H1 (cell line): Measurements from ENCODE around the gene F8. TPM values are rescaled to one million over a fixed set of nuclear protein-coding genes. Genes with fewer than 3 reads are reported as not detected.

Experiments used
- GABPA ChIP-seq: IDR thresholded peaks from 2 replicates; pipeline ENCODE4 v1.6.1; 2011; ENCODE audit warnings: mild to moderate bottlenecking, low read length, moderate library complexity, borderline replicate concordance; ENCODE audit not compliant: insufficient read depth
- HDAC2 ChIP-seq, 2 experiments: fragments of 300-600 bp in 1 of 2; sonication (generic) in 1 of 2; IDR thresholded peaks; 2 replicates each; pipeline ENCODE4 v1.6.1; 2011 to 2012; ENCODE audit warnings: low read depth in 2 of 2, low read length in 2 of 2, mild to moderate bottlenecking in 2 of 2, moderate library complexity in 2 of 2, borderline replicate concordance in 1 of 2, inconsistent platforms in 1 of 2
- polyA plus RNA-seq, 7 experiments: library from polyadenylated mRNA; depleted of rRNA in 3 of 7; stranded (reverse) in 5 of 7; unstranded in 2 of 7; fragments of >200 nt in 5 of 7; fragments of 200-250 nt in 2 of 7; gene quantifications; 1 replicate in 5 of 7; 2 replicates in 1 of 7; 4 replicates in 1 of 7; pipeline versions ENCODE4 v1.2.1 to v1.2.3, GENCODE V29; 2011 to 2013; ENCODE audit warnings: missing spikeins in 2 of 7, mixed read lengths in 2 of 7
- total RNA-seq: library from RNA; stranded (reverse); fragmentation: NEBNext Ultra II Directional; extraction: Animal tissue kit (Norgen Biotek cat#: 25700); gene quantifications from 2 replicates; pipeline ENCODE4 v1.2.1, GENCODE V29; 2021

F8 gene
- total and polyA plus RNA-seq, 2 of the 8 experiments (the other 6 are each of a cell fraction or from before 2014, with no cell fraction given) = 1.1 to 2.6 TPM

GRCh38 chrX:155055494-155055893, 33.0 kb upstream of the F8 start (continued):
- TF ChIP-seq HDAC2 (IDR thresholded peaks at IDR 0.05; ENCODE audit: borderline replicate concordance in 1 of 2, low read depth in 2 of 2, low read length in 2 of 2) (no peak), GABPA (no peak)
